Measurements from ENCODE around the gene RNF166. TPM values are rescaled to one million over a fixed set of nuclear protein-coding genes. Genes with fewer than 3 reads are reported as not detected.

The RNF166 gene
- total RNA-seq, 2 donors from 2014 or later: 11.6 to 30.3 TPM

GRCh38 chr16:88653596-88654362, 52.4 kb downstream of the RNF166 start:
- H3K4me3 ChIP-seq: no peak overlapping the region
- WGBS: 85% methylated on average over 32 of the region's 32 CpGs
- TF ChIP-seq POLR2A (IDR thresholded peaks at IDR 0.05): no peak
- no peak for TF ChIP-seq POLR2AphosphoS5 (IDR thresholded peaks at IDR 0.05)
- TF ChIP-seq CTCF (IDR thresholded peaks at IDR 0.05): no peak
- no peaks in the 10 kb centered on the region for H3K9me3 ChIP-seq
- no peaks in the 10 kb centered on the region for H3K27me3 ChIP-seq (replicated peaks; ENCODE audit: insufficient read depth)
- no peaks in the 10 kb centered on the region for H3K4me1 ChIP-seq (replicated peaks)
- no peak for DNase-seq (ENCODE audit: low spot score)
- H3K36me3 ChIP-seq: peaks cover 0 to 5% of the 10 kb centered on the region in 2 donors
- intact Hi-C loops (cut with DNase I): no loop called here
- no peak overlapping the region for H3K27ac ChIP-seq

- WGBS: 91% methylated on average over 13 of the region's 13 CpGs
- Histone ChIP-seq H3K4me3 (no peak overlapping the region), H3K27ac (no peak overlapping the region), H3K4me1 (replicated peaks) (no peaks in the 10 kb centered on the region), H3K27me3 (replicated peaks; ENCODE audit: insufficient read depth) (no peaks in the 10 kb centered on the region), H3K9me3 (no peaks in the 10 kb centered on the region), H3K36me3 (peaks cover 0 to 5% of the 10 kb centered on the region in 2 donors)
- no peak for DNase-seq (ENCODE audit: low spot score)
- TF ChIP-seq POLR2AphosphoS5 (IDR thresholded peaks at IDR 0.05) (no peak), POLR2A (IDR thresholded peaks at IDR 0.05) (no peak), CTCF (IDR thresholded peaks at IDR 0.05) (no peak)
- intact Hi-C loops (cut with DNase I): no loop called here
These were observed 53.1 kb downstream of the RNF166 start for GRCh38 chr16:88653101-88653500.

GRCh38 chr16:88652762-88653063, 53.5 kb downstream of the RNF166 start:
- intact Hi-C loops (cut with DNase I): no loop called here
- Histone ChIP-seq H3K27ac (no peak overlapping the region), H3K27me3 (replicated peaks; ENCODE audit: insufficient read depth) (no peaks in the 10 kb centered on the region), H3K4me1 (replicated peaks) (no peaks in the 10 kb centered on the region), H3K4me3 (no peak overlapping the region), H3K36me3 (peaks cover 0 to 5% of the 10 kb centered on the region in 2 donors), H3K9me3 (no peaks in the 10 kb centered on the region)
- TF ChIP-seq POLR2AphosphoS5 (IDR thresholded peaks at IDR 0.05) (no peak), CTCF (IDR thresholded peaks at IDR 0.05) (no peak), POLR2A (IDR thresholded peaks at IDR 0.05) (no peak)
- DNase-seq (ENCODE audit: low spot score): no peak
- 95% methylated on average over 8 of the region's 8 CpGs for WGBS

- Histone ChIP-seq H3K36me3 (peaks cover 0 to 5% of the 10 kb centered on the region in 2 donors), H3K9me3 (no peaks in the 10 kb centered on the region), H3K27ac (no peak overlapping the region), H3K4me3 (no peak overlapping the region), H3K4me1 (replicated peaks) (no peaks in the 10 kb centered on the region), H3K27me3 (replicated peaks; ENCODE audit: insufficient read depth) (no peaks in the 10 kb centered on the region)
- WGBS: 85% methylated on average over 23 of the region's 29 CpGs
- DNase-seq (ENCODE audit: low spot score): no peak
- intact Hi-C loops (cut with DNase I): no loop called here
- TF ChIP-seq POLR2A (IDR thresholded peaks at IDR 0.05) (no peak), CTCF (IDR thresholded peaks at IDR 0.05) (no peak), POLR2AphosphoS5 (IDR thresholded peaks at IDR 0.05) (no peak)
These were observed 54.0 kb downstream of the RNF166 start for GRCh38 chr16:88651989-88652761.

Data from prostate gland (tissue), 2 donors.